Body of pancreas (tissue), 4 donors: Measurements from ENCODE around the gene ZNF615. TPM values are rescaled to one million over a fixed set of nuclear protein-coding genes. Genes with fewer than 3 reads are reported as not detected.

Source experiments
- ATAC-seq: fragments of 150-250 bp; one replicate; pipeline ENCODE4 v1.9.1; 2016
- DNase-seq, 4 donors: peaks; one replicate each; pipeline ENCODE4 v3.0.0-alpha.2; 2019
- H3K27ac ChIP-seq, 4 donors: fragments of 200-600 bp; sonication (generic); 1 replicate in 3 of 4; 2 replicates in 1 of 4; pipeline versions ENCODE4 v1.5.1 to v1.6.1; 2016 to 2019; ENCODE audit warnings: mild to moderate bottlenecking in 1 of 4, mixed read lengths in 1 of 4, moderate library complexity in 1 of 4
- H3K27me3 ChIP-seq, 2 donors: fragments of 200-600 bp; sonication (generic); one replicate each; pipeline ENCODE4 v1.6.0; 2016; ENCODE audit warnings: mild to moderate bottlenecking in 1 of 2
- H3K36me3 ChIP-seq, 2 donors: fragments of 200-600 bp; sonication (generic); replicated peaks in 1 of 2; 2 replicates each; pipeline ENCODE4 v1.5.1; 2016; ENCODE audit warnings: low read depth in 2 of 2; ENCODE audit not compliant: insufficient read depth in 1 of 2
- H3K4me1 ChIP-seq: fragments of 200-600 bp; sonication (generic); one replicate; pipeline ENCODE4 v1.6.0; 2016
- H3K4me3 ChIP-seq, 2 donors: fragments of 200-600 bp; sonication (generic); 1 replicate in 1 of 2; 2 replicates in 1 of 2; pipeline ENCODE4 v1.5.1; 2016 to 2019
- H3K9me3 ChIP-seq, 3 donors: fragments of 200-600 bp; sonication (generic); 1 replicate in 2 of 3; 2 replicates in 1 of 3; pipeline ENCODE4 v1.5.1; 2016
- CTCF ChIP-seq, 7 experiments: fragments of 450-650 bp in 4 of 7; fragments of 200-600 bp in 3 of 7; sonication (generic) in 3 of 7; IDR thresholded peaks; one replicate each; pipeline ENCODE4 v1.5.1; 2016 to 2019; ENCODE audit warnings: antibody characterized with exemption in 7 of 7
- POLR2A ChIP-seq, 3 donors: fragments of 450-650 bp; IDR thresholded peaks; one replicate each; pipeline ENCODE4 v1.6.1; 2016; ENCODE audit warnings: antibody characterized with exemption in 3 of 3, mild to moderate bottlenecking in 2 of 3
- WGBS, 2 donors: methylation state at CpG; one replicate each; pipeline ENCODE4 v1.1.5; 2017; 5-methylcytosine and 5-hydroxymethylcytosine counted together
- intact Hi-C: fragments of 100-400 bp; cut with DNase I; formaldehyde crosslinking; loops from one replicate; pipeline ENCODE4 v1.15.1; 2023
- total RNA-seq, 2 donors: library from RNA; depleted of rRNA; stranded (reverse); fragments of >200 nt; gene quantifications; one replicate each; pipeline ENCODE4 v1.1.0, GENCODE V29; 2016

Gene ZNF615
- total RNA-seq, 2 donors from 2014 or later: 5.6 to 7.8 TPM

DNA sequence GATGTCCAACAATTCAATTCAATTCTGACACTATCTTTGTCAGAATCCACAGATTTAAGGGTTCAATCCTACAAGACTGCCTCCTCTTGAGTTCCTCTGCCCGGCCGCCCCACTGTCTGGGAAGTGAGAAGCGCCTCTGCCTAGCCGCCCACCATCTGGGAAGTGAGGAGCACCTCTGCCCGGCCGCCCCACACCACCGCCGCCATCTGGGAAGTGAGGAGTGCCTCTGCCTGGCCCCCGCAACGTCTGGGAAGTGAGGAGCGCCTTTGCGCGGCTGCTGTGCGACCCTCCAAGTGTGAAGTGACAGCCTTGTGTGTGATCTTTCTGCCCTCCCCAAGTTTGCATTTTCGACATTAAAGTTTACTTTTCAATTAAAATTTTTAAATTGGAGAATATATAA, 14.2 kb upstream of the ZNF615 start:
- Histone ChIP-seq H3K9me3 (peaks cover 0 to 73% (median 0%) of the 10 kb centered on the region in 3 donors), H3K4me3 (no peak overlapping the region), H3K27ac (no peak overlapping the region), H3K36me3 (peaks cover 9 to 26% of the 10 kb centered on the region in 2 donors), H3K4me1 (no peaks in the 10 kb centered on the region), H3K27me3 (no peaks in the 10 kb centered on the region)
- intact Hi-C loops: no loop called here
- ATAC-seq: no peak
- no peak for DNase-seq
- 97 to 98% methylated on average over 15 of the region's 15 CpGs for WGBS, 2 donors
- no peak for TF ChIP-seq POLR2A (IDR thresholded peaks at IDR 0.05)
- no peak for TF ChIP-seq CTCF (IDR thresholded peaks at IDR 0.05)

DNA sequence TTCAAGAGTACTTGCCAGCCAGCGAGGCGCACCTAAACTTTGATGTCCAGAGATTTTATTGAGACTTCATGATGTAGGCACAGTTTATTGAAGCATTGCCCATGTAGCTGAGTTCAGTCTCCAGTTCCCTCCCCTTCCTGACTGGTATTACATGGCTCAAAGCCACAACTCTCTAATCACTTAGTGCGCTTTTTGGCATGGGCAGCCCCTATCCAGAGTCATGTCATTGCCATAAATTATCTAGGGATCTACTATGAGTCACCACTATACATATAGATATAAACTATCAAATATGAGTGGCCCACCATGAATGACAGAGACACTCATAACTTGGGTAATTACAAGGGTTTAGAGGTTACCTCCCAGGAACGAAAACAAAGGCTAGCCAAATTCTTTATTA, 12.5 kb upstream of the ZNF615 start:
- no peak for ATAC-seq
- H3K36me3 ChIP-seq: peaks cover 17 to 38% of the 10 kb centered on the region in 2 donors
- H3K27me3 ChIP-seq: no peaks in the 10 kb centered on the region
- 95 to 98% methylated on average over 4 of the region's 4 CpGs for WGBS, 2 donors
- peaks cover 0 to 77% (median 0%) of the 10 kb centered on the region in 3 donors for H3K9me3 ChIP-seq
- H3K27ac ChIP-seq: no peak overlapping the region
- TF ChIP-seq CTCF (IDR thresholded peaks at IDR 0.05) (no peak), POLR2A (IDR thresholded peaks at IDR 0.05) (no peak)
- intact Hi-C loops: no loop called here
- H3K4me1 ChIP-seq: no peaks in the 10 kb centered on the region
- H3K4me3 ChIP-seq: no peak overlapping the region
- no peak for DNase-seq

DNA sequence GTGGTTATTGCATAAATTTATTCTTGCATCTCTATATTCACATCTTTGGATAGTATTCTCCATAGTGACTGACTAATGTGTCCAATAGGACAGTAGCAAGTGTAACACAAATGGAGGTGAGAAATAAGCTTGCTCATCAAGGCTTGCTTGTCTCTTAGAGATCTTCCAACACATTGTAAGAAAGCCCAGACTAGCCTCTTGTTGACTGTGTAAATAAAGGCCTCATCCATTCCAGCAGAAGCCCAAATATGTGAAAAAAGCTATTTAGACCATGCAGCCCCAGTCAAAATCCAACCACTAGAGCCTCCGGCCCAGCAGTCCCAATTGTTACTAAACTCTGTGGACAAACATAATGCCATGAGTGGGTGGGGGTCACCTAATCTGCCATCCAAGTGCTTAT, 2.7 kb upstream of the ZNF615 start:
- 72 to 100% methylated on average over 1 of the region's 1 CpG for WGBS, 2 donors
- no peak for TF ChIP-seq CTCF (IDR thresholded peaks at IDR 0.05)
- TF ChIP-seq POLR2A (IDR thresholded peaks at IDR 0.05): no peak
- peaks cover 4% of the 10 kb centered on the region for H3K4me1 ChIP-seq
- H3K27ac ChIP-seq: no peak overlapping the region
- peaks cover 0 to 19% (median 0%) of the 10 kb centered on the region in 3 donors for H3K9me3 ChIP-seq
- no peak for ATAC-seq
- no peak overlapping the region for H3K4me3 ChIP-seq
- intact Hi-C loops: no loop called here
- no peaks in the 10 kb centered on the region for H3K36me3 ChIP-seq
- DNase-seq: no peak
- H3K27me3 ChIP-seq: no peaks in the 10 kb centered on the region

- peak overlapping the region; percentile 71 to 89 (median 85) for H3K27ac ChIP-seq
- WGBS, 2 donors: 3 to 4% methylated on average over 2 to 9 of the region's 9 CpGs
- intact Hi-C loops: no loop called here
- peaks cover under 1 to 7% of the 10 kb centered on the region in 2 donors for H3K36me3 ChIP-seq
- peaks cover 0 to 13% (median 0%) of the 10 kb centered on the region in 3 donors for H3K9me3 ChIP-seq
- H3K4me3 ChIP-seq: peak overlapping the region; percentile 36 to 76
- no peaks in the 10 kb centered on the region for H3K27me3 ChIP-seq
- TF ChIP-seq CTCF (IDR thresholded peaks at IDR 0.05): no peak
- TF ChIP-seq POLR2A (IDR thresholded peaks at IDR 0.05): no peak
- peak; percentile 41 for ATAC-seq
- peaks cover 4% of the 10 kb centered on the region for H3K4me1 ChIP-seq
- DNase-seq: peak in 3 of 4 donors; percentile 18 to 50 (median 21)
Measured at GRCh38 chr19:52007451-52007805, 583 bp downstream of the ZNF615 start.

- intact Hi-C loops: no loop called here
- 97 to 98% methylated on average over 2 of the region's 2 CpGs for WGBS, 2 donors
- no peaks in the 10 kb centered on the region for H3K27me3 ChIP-seq
- TF ChIP-seq POLR2A (IDR thresholded peaks at IDR 0.05) (no peak), CTCF (IDR thresholded peaks at IDR 0.05) (no peak)
- peaks cover 27 to 36% of the 10 kb centered on the region in 2 donors for H3K36me3 ChIP-seq
- H3K4me1 ChIP-seq: no peaks in the 10 kb centered on the region
- peaks cover 0 to 84% (median 10%) of the 10 kb centered on the region in 3 donors for H3K9me3 ChIP-seq
- H3K4me3 ChIP-seq: no peak overlapping the region
- ATAC-seq (no peak), DNase-seq (no peak)
- H3K27ac ChIP-seq: no peak overlapping the region
Measured at GRCh38 chr19:51994048-51994644, 13.9 kb downstream of the ZNF615 start.
